ENCODE results near the gene SHROOM3.
"Not testable (repeated sequence)": the region's sequence is repeated elsewhere in the genome, so short reads cannot be mapped to it uniquely, and the experiment has no call there.

SHROOM3 gene

GRCh38 chr4:76442807-76443206 is 7.8 kb downstream of the SHROOM3 start:
- in situ Hi-C loops (cut with MboI; ENCODE audit: low pct_unique_long_range_greater_than_20kb, low sequenced_read_pairs), result no loop called here

GRCh38 chr4:76443376-76443775 is 8.3 kb downstream of the SHROOM3 start:
- in situ Hi-C loops (cut with MboI; ENCODE audit: low pct_unique_long_range_greater_than_20kb, low sequenced_read_pairs), result no loop called here

More at GRCh38 chr4:76442807-76443206, 7.8 kb downstream of the SHROOM3 start:
- no peak for DNase-seq

GRCh38 chr4:76445911-76446310 is 10.9 kb downstream of the SHROOM3 start:
- no peak for DNase-seq
- in situ Hi-C loops (cut with MboI; ENCODE audit: low pct_unique_long_range_greater_than_20kb, low sequenced_read_pairs), result no loop called here

More at GRCh38 chr4:76443376-76443775, 8.3 kb downstream of the SHROOM3 start:
- DNase-seq, result no peak

- in situ Hi-C loops (cut with MboI; ENCODE audit: low pct_unique_long_range_greater_than_20kb, low sequenced_read_pairs), result no loop called here
- no peak for DNase-seq
Observed at GRCh38 chr4:76447393-76447851, 12.4 kb downstream of the SHROOM3 start.

- in situ Hi-C loops (cut with MboI; ENCODE audit: low pct_unique_long_range_greater_than_20kb, low sequenced_read_pairs), result no loop called here
- DNase-seq, result no peak
Observed at GRCh38 chr4:76448211-76448610, 13.2 kb downstream of the SHROOM3 start.

GRCh38 chr4:76449362-76449767 is 14.3 kb downstream of the SHROOM3 start:
- in situ Hi-C loops (cut with MboI; ENCODE audit: low pct_unique_long_range_greater_than_20kb, low sequenced_read_pairs), result no loop called here

GRCh38 chr4:76449833-76450232 is 14.8 kb downstream of the SHROOM3 start:
- DNase-seq, result no peak
- in situ Hi-C loops (cut with MboI; ENCODE audit: low pct_unique_long_range_greater_than_20kb, low sequenced_read_pairs), result no loop called here

More at GRCh38 chr4:76449362-76449767, 14.3 kb downstream of the SHROOM3 start:
- no peak for DNase-seq

GRCh38 chr4:76453232-76453631 is 18.2 kb downstream of the SHROOM3 start:
- no peak for DNase-seq

GRCh38 chr4:76454073-76454472 is 19.0 kb downstream of the SHROOM3 start:
- DNase-seq; in situ Hi-C loops (cut with MboI; ENCODE audit: low pct_unique_long_range_greater_than_20kb, low sequenced_read_pairs): not testable (repeated sequence)

More at GRCh38 chr4:76453232-76453631, 18.2 kb downstream of the SHROOM3 start:
- in situ Hi-C loops (cut with MboI; ENCODE audit: low pct_unique_long_range_greater_than_20kb, low sequenced_read_pairs), result no loop called here

GRCh38 chr4:76457885-76458284 is 22.9 kb downstream of the SHROOM3 start:
- in situ Hi-C loops (cut with MboI; ENCODE audit: low pct_unique_long_range_greater_than_20kb, low sequenced_read_pairs), result no loop called here
- DNase-seq, result no peak

- in situ Hi-C loops (cut with MboI; ENCODE audit: low pct_unique_long_range_greater_than_20kb, low sequenced_read_pairs), result no loop called here
- no peak for DNase-seq
Observed at GRCh38 chr4:76458297-76458696, 23.3 kb downstream of the SHROOM3 start.

- no peak for DNase-seq
- in situ Hi-C loops (cut with MboI; ENCODE audit: low pct_unique_long_range_greater_than_20kb, low sequenced_read_pairs), result no loop called here
Observed at GRCh38 chr4:76458825-76459224, 23.8 kb downstream of the SHROOM3 start.

- no peak for DNase-seq
- in situ Hi-C loops (cut with MboI; ENCODE audit: low pct_unique_long_range_greater_than_20kb, low sequenced_read_pairs), result no loop called here
Observed at GRCh38 chr4:76459291-76459723, 24.3 kb downstream of the SHROOM3 start.

GRCh38 chr4:76463568-76463967 is 28.5 kb downstream of the SHROOM3 start:
- no peak for DNase-seq
- in situ Hi-C loops (cut with MboI; ENCODE audit: low pct_unique_long_range_greater_than_20kb, low sequenced_read_pairs), result no loop called here

GRCh38 chr4:76470064-76470463 is 35.0 kb downstream of the SHROOM3 start:
- in situ Hi-C loops (cut with MboI; ENCODE audit: low pct_unique_long_range_greater_than_20kb, low sequenced_read_pairs), result no loop called here
- DNase-seq, result no peak

- in situ Hi-C loops (cut with MboI; ENCODE audit: low pct_unique_long_range_greater_than_20kb, low sequenced_read_pairs), result no loop called here
Observed at GRCh38 chr4:76470532-76470931, 35.5 kb downstream of the SHROOM3 start.

GRCh38 chr4:76476571-76476970 is 41.5 kb downstream of the SHROOM3 start:
- in situ Hi-C loops (cut with MboI; ENCODE audit: low pct_unique_long_range_greater_than_20kb, low sequenced_read_pairs), result no loop called here
- no peak for DNase-seq

More at GRCh38 chr4:76470532-76470931, 35.5 kb downstream of the SHROOM3 start:
- no peak for DNase-seq

- DNase-seq, result no peak
- in situ Hi-C loops (cut with MboI; ENCODE audit: low pct_unique_long_range_greater_than_20kb, low sequenced_read_pairs), result no loop called here
Observed at GRCh38 chr4:76484654-76485053, 49.6 kb downstream of the SHROOM3 start.

- no peak for DNase-seq
Observed at GRCh38 chr4:76485450-76485849, 50.4 kb downstream of the SHROOM3 start.

GRCh38 chr4:76486588-76487276 is 51.7 kb downstream of the SHROOM3 start:
- in situ Hi-C loops (cut with MboI; ENCODE audit: low pct_unique_long_range_greater_than_20kb, low sequenced_read_pairs), result no loop called here
- DNase-seq, result no peak

More at GRCh38 chr4:76485450-76485849, 50.4 kb downstream of the SHROOM3 start:
- in situ Hi-C loops (cut with MboI; ENCODE audit: low pct_unique_long_range_greater_than_20kb, low sequenced_read_pairs), result no loop called here

- in situ Hi-C loops (cut with MboI; ENCODE audit: low pct_unique_long_range_greater_than_20kb, low sequenced_read_pairs), result no loop called here
- DNase-seq, result no peak
Observed at GRCh38 chr4:76487621-76488020, 52.6 kb downstream of the SHROOM3 start.
